ENCODE measurements around the gene XBP1. TPM values are rescaled to one million over a fixed set of nuclear protein-coding genes. Genes with fewer than 3 reads are reported as not detected.

Gene XBP1
- total RNA-seq, 1 donor from 2014 or later: 73.1 TPM

DNA sequence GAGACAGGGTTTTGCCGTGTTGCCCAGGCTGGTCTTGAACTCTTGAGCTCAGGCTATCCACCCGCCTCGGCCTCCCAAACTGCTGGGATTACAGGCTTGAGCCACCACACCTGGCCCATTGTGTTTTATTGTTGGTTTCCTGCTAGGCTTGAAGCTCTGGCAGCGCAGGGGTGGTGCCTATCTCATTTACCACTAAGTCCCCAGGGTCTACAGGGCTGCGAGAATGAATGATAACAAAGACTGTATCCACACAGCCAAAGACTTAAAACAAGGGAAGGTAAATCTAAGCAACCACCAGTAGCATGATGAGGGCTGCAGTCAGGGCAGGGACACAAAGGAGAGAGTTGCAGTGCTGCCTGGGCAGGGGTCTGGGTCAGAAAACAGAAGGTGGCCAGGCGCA is 37.3 kb upstream of the XBP1 start:
- Mint-ChIP-seq H3K27ac (no peak overlapping the region), H3K36me3 (peaks cover 5% of the 10 kb centered on the region), H3K4me1 (no peaks in the 10 kb centered on the region), H3K4me3 (no peak overlapping the region), H3K9me3 (no peaks in the 10 kb centered on the region), H3K27me3 (ENCODE audit: low read depth) (no peaks in the 10 kb centered on the region)
- TF ChIP-seq, protein P1, sequence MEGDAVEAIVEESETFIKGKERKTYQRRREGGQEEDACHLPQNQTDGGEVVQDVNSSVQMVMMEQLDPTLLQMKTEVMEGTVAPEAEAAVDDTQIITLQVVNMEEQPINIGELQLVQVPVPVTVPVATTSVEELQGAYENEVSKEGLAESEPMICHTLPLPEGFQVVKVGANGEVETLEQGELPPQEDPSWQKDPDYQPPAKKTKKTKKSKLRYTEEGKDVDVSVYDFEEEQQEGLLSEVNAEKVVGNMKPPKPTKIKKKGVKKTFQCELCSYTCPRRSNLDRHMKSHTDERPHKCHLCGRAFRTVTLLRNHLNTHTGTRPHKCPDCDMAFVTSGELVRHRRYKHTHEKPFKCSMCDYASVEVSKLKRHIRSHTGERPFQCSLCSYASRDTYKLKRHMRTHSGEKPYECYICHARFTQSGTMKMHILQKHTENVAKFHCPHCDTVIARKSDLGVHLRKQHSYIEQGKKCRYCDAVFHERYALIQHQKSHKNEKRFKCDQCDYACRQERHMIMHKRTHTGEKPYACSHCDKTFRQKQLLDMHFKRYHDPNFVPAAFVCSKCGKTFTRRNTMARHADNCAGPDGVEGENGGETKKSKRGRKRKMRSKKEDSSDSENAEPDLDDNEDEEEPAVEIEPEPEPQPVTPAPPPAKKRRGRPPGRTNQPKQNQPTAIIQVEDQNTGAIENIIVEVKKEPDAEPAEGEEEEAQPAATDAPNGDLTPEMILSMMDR (IDR thresholded peaks at IDR 0.05; ENCODE audit: unreplicated experiment): no peak
- DNase-seq (ENCODE audit: low spot score in 2 of 2, unreplicated experiment in 2 of 2): no peak

DNA sequence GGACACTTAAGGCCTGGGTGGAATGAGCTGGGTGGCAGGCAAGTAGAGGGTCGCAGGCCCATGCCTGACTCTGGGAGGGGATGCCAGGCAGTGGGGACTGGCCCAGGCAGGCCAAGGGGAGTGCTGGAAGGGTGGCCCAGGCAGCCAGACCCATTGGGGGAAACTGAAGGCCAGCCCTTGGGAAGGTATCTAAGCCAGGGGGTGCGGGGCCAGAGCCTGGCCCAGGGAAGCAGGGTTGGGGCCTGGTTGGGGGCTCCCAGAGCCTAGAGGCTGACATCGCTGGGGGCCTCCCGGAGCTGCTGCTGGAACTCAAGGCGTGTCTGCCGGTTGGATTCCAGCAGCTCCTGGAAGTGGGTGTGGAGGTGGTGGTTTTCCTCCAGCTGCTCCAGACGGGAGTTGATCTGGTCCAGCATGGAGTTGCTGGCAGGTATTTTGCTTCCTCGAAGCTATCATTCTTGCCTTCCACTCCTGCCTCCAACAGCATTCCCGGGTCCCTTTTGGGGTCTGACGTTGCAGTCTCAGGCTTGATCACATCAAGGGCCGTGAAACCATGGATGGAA is 35.3 kb upstream of the XBP1 start:
- Mint-ChIP-seq H3K4me3 (no peak overlapping the region), H3K36me3 (peaks cover 5% of the 10 kb centered on the region), H3K27ac (no peak overlapping the region), H3K27me3 (ENCODE audit: low read depth) (no peaks in the 10 kb centered on the region), H3K4me1 (no peaks in the 10 kb centered on the region), H3K9me3 (no peaks in the 10 kb centered on the region)
- TF ChIP-seq, protein P1 (IDR thresholded peaks at IDR 0.05; ENCODE audit: unreplicated experiment): no peak
- no peak for DNase-seq (ENCODE audit: low spot score in 2 of 2, unreplicated experiment in 2 of 2)

DNA sequence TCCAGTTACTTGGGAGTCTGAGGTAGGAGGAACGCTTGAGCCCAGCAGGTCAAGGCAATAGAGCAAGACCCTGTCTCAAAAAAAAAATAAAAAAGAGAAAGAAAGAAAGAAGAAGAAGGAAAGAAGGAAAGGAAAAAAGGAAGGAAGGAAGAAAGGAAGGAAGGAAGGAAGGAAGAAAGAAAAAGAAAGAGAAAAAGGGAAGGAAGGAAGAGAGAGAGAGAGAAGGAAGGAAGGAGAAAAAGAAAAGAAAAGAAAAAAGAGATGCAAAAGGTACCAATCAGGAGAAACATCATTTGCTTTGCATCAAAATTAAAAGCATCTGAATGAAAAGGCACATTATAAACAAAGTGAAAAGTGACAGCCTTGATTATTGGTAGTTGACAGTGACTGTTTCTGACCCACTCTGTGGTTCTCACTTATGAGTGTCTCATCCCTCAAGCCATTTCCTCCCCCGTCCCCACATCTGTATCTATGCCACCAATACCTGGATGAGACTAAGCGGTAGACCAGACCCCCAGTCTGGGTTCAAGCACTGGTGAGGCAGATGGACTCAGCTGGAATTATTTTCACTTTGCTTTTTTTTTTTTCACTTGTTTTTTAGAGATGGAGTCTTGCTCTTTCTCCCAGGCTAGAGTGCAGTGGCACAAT is 33.0 kb upstream of the XBP1 start:
- H3K36me3 Mint-ChIP-seq: peaks cover 5% of the 10 kb centered on the region
- TF ChIP-seq, protein P1 (IDR thresholded peaks at IDR 0.05; ENCODE audit: unreplicated experiment): no peak
- H3K27ac Mint-ChIP-seq: no peak overlapping the region
- H3K4me3 Mint-ChIP-seq: no peak overlapping the region
- no peaks in the 10 kb centered on the region for H3K27me3 Mint-ChIP-seq (ENCODE audit: low read depth)
- DNase-seq (ENCODE audit: low spot score in 2 of 2, unreplicated experiment in 2 of 2): no peak
- H3K9me3 Mint-ChIP-seq: no peaks in the 10 kb centered on the region
- H3K4me1 Mint-ChIP-seq: no peaks in the 10 kb centered on the region

DNA sequence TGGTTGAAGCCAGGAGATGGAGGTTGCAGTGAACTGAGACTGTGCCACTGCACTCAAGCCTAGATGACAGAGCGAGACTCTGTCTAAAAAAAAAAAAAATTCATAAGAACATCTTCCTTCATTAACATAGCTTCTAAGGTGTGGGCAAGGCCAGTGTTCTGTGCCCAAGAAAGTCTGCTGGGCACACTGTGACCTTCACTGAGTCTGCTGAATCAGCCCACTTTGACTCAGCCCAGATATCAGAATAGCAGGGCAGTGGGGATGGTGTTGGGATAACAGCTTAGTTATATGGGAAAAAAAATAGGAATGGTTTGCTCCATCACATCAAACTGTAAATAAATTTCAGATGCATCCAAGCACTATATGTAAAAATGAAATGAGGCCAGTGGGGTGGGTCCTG is 32.4 kb upstream of the XBP1 start:
- TF ChIP-seq, protein P1 (IDR thresholded peaks at IDR 0.05; ENCODE audit: unreplicated experiment): no peak
- Mint-ChIP-seq H3K36me3 (peaks cover 8% of the 10 kb centered on the region), H3K27ac (no peak overlapping the region), H3K27me3 (ENCODE audit: low read depth) (no peaks in the 10 kb centered on the region), H3K4me3 (no peak overlapping the region), H3K9me3 (no peaks in the 10 kb centered on the region), H3K4me1 (no peaks in the 10 kb centered on the region)
- DNase-seq (ENCODE audit: low spot score in 2 of 2, unreplicated experiment in 2 of 2): no peak

DNA sequence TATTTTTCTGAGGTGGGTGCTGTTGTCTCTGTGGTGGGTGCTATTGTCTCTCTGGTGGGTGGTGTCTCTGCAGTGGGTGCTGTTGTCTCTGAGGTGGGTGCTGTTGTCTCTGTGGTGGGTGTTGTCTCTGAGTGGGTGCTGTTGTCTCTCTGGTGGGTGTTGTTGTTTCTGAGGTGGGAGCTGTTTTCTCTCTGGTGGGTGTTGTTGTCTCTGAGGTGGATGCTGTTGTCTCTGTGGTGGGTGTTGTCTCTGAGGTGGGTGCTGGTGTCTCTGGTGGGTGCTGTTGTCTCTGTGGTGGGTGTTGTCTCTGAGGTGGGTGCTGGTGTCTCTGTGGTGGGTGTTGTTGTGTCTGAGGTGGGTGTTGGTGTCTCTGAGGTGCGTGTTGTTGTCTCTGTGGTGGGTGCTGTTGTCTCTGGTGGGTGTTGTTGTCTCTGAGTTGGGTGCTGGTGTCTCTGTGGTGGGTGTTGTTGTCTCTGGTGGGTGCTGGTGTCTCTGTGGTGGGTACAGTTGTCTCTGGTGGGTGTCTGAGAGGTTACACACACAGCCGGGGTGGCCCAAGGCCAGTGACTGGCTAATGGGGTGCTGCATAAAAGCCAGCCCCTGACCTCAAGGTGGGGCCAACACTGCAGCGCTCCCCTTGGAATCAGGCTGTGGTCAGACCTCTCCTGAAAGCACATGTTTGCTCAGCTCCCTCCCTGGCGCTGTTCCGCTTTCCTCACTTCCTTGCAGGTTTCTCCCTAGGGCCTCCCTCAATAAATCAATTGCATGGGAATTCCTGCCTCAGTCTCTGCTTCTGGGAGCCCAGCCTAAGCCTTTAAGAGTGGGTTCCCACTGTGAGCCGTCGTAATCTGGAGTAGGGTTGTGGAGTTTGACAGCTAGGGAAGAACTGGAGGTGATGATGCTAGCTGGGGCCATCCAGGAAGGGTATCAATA is 31.0 kb upstream of the XBP1 start:
- TF ChIP-seq, protein P1 (IDR thresholded peaks at IDR 0.05; ENCODE audit: unreplicated experiment): no peak
- H3K4me3 Mint-ChIP-seq: no peak overlapping the region
- no peaks in the 10 kb centered on the region for H3K9me3 Mint-ChIP-seq
- DNase-seq (ENCODE audit: low spot score in 2 of 2, unreplicated experiment in 2 of 2): no peak
- no peak overlapping the region for H3K27ac Mint-ChIP-seq
- no peaks in the 10 kb centered on the region for H3K27me3 Mint-ChIP-seq (ENCODE audit: low read depth)
- peaks cover 12% of the 10 kb centered on the region for H3K36me3 Mint-ChIP-seq
- no peaks in the 10 kb centered on the region for H3K4me1 Mint-ChIP-seq

Measured in mesothelial cell of epicardium (in vitro differentiated cells).